Hematopoietic multipotent progenitor cell treated with erythropoietin and hydrocortisone succinate and interleukin-3 and kit ligand, for 8 days (in vitro differentiated cells): ENCODE measurements around the gene PIK3IP1.

ENCODE experiments used
- DNase-seq: peaks from one replicate; pipeline ENCODE4 v3.0.0-alpha.2; 2015

Gene PIK3IP1

DNA sequence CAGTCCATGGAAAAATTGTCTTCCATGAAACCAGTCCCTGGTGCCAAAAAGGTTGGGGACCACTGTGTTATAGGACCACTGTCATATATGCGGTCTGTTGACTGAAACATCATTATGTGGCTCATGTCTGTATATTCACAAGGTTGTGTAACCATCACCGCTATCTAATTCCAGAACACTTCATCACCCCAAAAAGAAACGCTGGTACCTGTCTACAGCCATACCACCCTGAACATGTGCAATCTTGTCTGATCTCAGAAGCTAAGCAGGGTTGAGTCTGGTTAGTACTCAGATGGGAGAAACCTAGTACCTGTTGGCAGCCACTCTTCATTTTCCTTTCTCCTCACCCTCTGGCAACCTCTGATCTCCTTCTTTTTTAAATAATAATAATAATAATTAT is 12.9 kb upstream of the PIK3IP1 start:
- no peak for DNase-seq

DNA sequence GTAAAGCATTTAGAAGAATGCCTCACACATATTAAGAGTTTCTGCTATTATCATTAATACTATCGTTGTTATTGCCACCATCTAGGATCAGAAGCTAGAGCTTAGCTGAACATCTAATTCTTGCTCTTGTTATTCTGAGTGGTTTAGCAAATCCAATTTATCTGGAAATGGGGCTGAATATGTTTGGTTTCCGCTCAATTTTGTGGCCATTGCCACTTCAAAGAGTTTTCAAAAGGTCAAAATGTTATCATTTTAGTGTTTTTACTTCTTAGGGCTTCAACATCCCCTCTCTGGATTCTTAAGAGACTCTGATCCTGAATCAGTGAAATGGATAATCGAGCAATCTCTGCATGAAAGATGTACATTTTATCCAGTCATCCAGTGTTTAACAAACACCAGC is 10.2 kb upstream of the PIK3IP1 start:
- DNase-seq: no peak

DNA sequence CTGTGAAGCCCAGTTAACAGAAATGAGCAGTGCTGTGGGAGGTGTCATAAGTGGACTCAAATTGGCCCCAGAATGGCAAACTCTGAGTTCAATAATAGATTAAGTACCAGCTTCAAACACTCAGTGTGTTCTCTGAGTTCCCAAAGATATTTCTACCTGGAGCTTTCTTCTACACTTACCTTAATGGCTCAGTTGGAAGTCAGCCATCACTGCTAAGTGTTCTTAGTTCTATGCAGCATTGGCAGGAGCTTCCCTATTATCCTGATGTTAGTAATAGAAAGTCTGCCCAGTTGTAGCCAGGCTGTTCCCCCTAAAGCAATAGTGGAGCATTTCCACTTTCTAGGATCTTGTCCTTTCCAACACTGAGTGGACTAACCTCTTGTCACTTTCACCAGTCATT is 9.7 kb upstream of the PIK3IP1 start:
- no peak for DNase-seq

- no peak for DNase-seq
These were observed 8.6 kb upstream of the PIK3IP1 start for GRCh38 chr22:31300896-31301295.

DNA sequence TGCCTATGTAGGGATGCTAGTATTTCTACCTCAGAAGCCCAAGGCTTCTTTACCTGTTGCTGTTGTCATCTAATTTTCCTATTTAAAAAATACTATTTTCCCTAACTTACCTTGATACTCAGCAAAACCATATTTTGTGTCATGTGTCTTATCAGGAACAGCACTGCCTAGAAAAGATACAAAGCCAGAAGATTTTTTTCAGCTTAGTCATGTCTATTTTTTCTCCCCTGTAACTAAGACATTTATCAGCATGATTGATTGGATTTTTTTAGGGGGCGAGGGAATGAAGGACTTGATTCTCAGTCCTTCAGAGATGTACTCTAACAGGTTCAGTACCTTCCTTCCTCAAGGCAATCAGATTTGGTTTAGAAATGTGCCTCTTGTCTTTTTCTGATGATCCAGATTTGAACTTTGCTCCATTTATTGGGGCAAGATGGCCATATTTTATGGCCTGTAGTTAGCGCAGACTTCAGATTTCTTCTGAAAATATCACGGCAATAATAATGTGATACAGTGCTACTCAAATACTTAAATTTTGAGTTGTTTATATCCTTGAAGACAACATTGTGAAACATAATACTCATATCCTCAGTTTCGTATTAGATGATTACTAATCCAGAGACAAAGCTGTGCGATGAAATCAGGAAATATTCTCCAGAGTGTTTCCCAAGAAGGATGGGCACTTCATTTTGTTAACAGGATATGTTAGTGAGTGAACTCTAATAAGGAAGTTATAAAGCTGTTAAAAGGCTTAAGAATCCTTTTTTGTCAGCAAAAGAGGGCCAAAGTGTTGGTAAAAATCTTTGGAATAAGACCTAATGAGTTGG is 3.8 kb upstream of the PIK3IP1 start:
- DNase-seq: no peak

DNA sequence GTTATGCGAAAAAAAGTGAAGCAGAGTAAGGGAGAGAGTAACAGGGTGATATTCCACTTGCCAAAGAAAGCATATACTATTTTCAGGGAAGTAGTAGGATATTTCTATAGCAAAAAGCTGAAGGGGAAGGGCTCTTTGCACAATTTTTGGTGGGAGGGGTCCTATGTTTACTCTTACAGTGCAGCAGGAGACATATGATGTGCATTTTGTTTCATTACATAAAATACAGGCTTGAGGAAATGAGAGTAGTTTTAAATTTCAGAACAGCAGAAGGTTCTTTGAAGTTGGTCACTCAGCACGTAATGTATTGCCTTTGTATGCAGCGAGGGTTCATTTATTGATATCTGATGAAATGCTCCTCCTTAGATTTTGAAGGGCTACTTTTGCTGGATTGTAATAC is 3.1 kb upstream of the PIK3IP1 start:
- no peak for DNase-seq

DNA sequence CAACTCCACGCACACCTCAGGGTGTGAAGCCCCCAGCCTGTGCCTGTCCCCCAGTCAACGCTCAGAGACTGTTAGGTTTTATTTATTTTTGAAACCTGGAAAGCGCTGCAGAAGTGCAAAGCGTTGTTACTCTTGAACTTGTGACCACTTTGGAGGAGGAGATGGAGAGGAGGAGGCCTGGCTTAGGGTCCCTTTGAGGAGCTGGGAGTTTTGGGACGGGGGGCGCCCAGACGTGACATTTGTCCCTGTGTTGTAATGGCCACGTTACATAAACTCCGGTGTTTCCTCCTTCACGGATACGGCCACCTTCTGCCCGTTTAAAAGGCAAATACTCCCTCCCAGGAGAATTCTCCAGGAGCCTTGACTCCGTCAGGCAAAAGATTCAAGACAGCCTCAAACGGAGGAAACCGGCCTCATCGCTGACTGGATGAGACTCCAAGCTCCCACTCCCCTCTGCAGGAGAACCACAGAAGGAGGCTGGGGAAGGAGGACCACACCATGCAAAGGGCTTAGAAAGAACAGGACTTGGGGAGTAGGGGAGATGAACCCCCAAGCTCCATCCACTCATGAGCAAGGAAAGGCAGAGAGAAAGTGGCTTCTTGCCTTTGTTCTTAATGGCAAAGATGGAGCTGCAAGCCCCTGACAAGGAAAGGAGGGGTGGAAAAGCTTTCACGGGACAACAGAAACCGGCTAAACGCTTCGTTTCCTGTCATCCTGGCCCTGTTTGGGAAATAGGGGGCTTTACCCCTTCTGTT is 630 bp downstream of the PIK3IP1 start:
- peak; percentile 24 for DNase-seq

- DNase-seq: peak; percentile 88
These were observed 1.5 kb downstream of the PIK3IP1 start for GRCh38 chr22:31290494-31291471.

DNA sequence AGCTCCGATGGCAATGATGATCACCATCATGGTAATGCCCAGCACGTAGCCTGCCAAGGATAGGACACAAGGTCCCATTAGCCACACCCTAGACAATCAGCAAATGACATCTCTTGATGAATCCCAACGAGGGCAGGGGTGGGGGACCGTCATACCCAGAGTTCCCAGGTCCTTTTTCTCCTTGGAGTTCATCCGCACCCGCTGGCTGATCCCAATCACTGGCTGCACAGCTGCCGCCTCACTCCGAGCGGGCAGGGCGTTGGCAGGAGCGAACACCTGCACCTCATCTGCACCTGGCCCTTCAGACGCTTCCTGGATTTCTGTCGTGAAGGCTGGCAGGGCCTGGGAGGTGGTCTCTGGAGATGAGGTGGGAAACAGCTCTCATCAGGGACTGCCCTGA is 2.9 kb downstream of the PIK3IP1 start:
- no peak for DNase-seq

GRCh38 chr22:31288496-31289240 is 3.6 kb downstream of the PIK3IP1 start:
- no peak for DNase-seq

- no peak for DNase-seq
These were observed 4.3 kb downstream of the PIK3IP1 start for GRCh38 chr22:31287818-31288495.

DNA sequence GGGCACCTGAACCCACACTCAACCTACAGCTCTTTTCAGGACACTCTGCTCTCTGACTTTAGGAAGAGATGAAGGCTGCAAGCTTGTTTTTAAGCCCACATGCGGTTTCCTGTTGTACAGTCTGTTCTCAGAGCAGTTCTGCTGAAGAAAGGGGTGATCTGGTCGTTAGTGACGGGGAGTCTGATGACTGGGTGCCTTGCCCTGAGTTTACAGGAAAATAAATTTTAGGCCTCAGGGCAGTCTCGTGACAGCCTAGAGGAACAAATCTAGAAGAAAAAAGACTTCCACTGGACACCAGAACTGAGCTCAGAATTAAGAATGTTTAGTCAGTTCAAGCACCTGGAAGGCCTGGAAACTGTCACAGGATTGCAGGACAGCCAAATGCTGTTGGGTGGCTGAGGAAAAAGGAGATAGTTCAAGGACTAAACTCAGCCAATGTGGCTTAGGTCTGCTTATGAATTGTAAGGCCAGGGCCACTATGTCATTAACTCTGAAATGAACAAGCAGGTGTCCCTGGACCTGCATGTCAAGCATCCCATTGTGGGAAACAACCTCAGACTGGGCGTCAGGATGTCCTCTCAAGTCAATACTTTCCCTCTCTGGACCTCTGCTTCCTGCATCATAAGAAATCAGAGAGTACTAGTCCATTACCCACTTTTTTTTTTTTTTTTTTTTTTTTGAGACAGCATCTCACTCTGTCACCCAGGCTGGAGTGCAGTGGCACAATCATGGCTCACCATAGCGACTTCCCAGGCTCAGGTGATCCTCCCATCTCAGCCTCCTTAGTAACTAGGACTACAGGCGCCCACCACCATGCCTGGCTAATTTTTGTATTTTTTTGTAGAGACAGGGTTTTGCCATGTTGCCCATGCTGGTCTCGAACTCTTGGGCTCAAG is 5.7 kb downstream of the PIK3IP1 start:
- no peak for DNase-seq

DNA sequence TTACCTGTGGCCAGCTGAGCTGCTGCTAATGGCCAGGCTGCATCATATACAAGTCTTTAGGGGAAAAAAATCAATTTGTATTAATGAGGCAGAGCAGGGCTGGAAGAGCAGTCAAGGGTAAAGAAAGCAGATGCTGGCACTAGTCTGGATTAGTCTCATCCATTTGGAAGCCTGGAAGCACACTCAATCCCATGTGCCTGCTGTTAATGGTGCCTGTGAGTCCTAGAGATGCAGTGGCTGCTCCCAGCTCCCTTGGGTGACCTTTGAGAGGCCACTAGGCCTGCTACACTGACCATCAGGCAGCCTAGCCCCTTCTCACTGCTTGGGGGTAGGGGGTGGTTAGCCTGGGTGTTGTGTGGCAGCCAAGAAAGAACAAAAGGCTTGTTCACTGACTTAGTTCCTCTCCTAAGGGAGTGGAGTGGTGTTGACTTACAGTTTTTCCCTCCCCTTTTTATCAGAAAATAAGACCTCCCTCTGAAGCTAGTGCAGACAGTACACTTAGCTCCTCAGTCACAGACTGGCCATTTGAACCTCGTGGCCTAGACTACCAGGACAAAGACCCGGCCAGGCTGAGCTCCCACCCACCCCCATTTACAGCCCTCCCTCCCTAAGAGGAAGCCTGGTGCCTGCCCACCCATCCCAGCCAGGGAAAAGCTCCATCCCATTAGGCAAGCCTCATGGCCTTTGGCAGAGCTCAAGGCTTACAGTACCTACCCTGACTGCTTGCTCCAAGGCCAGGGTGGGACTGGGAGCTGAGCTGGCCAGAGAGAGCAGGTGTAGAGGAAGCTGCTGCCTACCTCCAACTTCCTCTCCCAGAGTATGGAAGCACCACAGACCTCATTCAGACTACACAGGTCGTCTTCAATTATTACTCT is 7.8 kb downstream of the PIK3IP1 start:
- no peak for DNase-seq

DNA sequence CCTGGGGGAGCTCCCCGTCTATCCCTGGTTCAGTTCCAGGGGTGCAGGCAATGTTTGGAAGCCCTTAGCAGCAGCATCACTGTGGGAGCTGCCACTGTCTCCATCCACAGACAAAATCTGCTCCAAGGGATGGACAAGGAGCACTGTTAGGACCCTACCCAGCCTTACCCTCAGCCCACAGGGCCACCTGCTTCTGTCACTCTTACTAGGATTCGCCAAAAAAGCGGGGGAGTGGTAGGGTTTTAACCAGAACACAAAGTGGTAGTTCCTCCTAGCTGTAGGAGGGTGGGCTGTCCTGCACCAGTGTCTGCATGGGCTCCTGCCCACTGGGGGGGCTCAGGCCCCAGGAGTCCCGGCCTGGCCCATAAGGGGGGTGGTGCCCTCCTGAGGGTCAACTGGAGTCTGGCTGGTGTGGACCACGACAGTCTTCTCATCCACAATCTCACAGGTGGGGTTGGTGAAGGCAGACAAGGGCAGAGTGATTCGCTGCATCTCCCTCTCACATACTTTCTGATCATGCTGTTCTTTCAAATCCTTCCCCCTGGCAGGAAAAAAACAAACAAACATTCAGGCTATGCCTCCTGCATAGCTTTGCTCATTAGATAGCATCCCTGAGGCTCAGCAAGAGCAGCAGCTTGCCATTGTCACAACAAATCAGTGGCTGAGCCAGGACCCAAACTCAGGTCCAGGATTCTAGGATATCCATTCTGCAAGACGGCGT is 9.4 kb downstream of the PIK3IP1 start:
- DNase-seq: no peak

GRCh38 chr22:31281733-31282132 is 10.6 kb downstream of the PIK3IP1 start:
- no peak for DNase-seq

GRCh38 chr22:31279821-31280505 is 12.3 kb downstream of the PIK3IP1 start:
- no peak for DNase-seq

DNA sequence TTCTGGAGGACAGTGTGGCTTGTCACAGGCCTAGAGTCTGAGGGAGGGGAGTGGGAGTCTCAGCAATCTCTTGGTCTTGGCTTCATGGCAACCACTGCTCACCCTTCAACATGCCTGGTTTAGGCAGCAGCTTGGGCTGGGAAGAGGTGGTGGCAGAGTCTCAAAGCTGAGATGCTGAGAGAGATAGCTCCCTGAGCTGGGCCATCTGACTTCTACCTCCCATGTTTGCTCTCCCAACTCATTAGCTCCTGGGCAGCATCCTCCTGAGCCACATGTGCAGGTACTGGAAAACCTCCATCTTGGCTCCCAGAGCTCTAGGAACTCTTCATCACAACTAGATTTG is 13.0 kb downstream of the PIK3IP1 start:
- no peak for DNase-seq

GRCh38 chr22:31278626-31279326 is 13.5 kb downstream of the PIK3IP1 start:
- no peak for DNase-seq
